Measurements from ENCODE around the gene BCAP29. TPM values are rescaled to one million over a fixed set of nuclear protein-coding genes. Genes with fewer than 3 reads are reported as not detected.
A peak's percentile ranks its signal among the peaks of the same experiment; 100 is the strongest.

BCAP29 gene
- total RNA-seq, 6 experiments from 2014 or later = 70.7 to 92.2 (median 89.0) TPM

GRCh38 chr7:107584716-107585115 lies 4.7 kb downstream of the BCAP29 start:
- Mint-ChIP-seq H3K4me1 (ENCODE audit: low read depth) (peaks cover 25% of the 10 kb centered on the region), H3K4me3 (no peak overlapping the region), H3K27ac (no peak overlapping the region; the same call in 1 of the 2 replicates), H3K27me3 (ENCODE audit: insufficient read depth) (peaks cover 2% of the 10 kb centered on the region; the same call in 1 of the 2 replicates), H3K9me3 (no peaks in the 10 kb centered on the region), H3K36me3 (ENCODE audit: low read depth) (peaks cover 31% of the 10 kb centered on the region)
- no peak for DNase-seq
- TF ChIP-seq CTCF (IDR thresholded peaks at IDR 0.05) = no peak

GRCh38 chr7:107588529-107589130 lies 8.6 kb downstream of the BCAP29 start:
- Mint-ChIP-seq H3K36me3 (ENCODE audit: low read depth) (peaks cover 40% of the 10 kb centered on the region), H3K9me3 (no peaks in the 10 kb centered on the region)

GRCh38 chr7:107591421-107591820 lies 11.4 kb downstream of the BCAP29 start:
- peaks cover 40% of the 10 kb centered on the region for H3K36me3 Mint-ChIP-seq (ENCODE audit: low read depth)
- H3K4me3 Mint-ChIP-seq = peak overlapping the region; percentile 24; the same call in 1 of the 2 replicates
- DNase-seq = no peak
- H3K9me3 Mint-ChIP-seq = no peaks in the 10 kb centered on the region
- peaks cover 66% of the 10 kb centered on the region for H3K4me1 Mint-ChIP-seq (ENCODE audit: low read depth)
- H3K27me3 Mint-ChIP-seq (ENCODE audit: insufficient read depth) = no peaks in the 10 kb centered on the region
- no peak for TF ChIP-seq CTCF (IDR thresholded peaks at IDR 0.05)
- peak overlapping the region; percentile 79 for H3K27ac Mint-ChIP-seq

More at GRCh38 chr7:107588529-107589130, 8.6 kb downstream of the BCAP29 start:
- TF ChIP-seq CTCF (IDR thresholded peaks at IDR 0.05) = no peak
- Mint-ChIP-seq H3K4me1 (ENCODE audit: low read depth) (peaks cover 38% of the 10 kb centered on the region), H3K27ac (no peak overlapping the region), H3K27me3 (ENCODE audit: insufficient read depth) (no peaks in the 10 kb centered on the region), H3K4me3 (no peak overlapping the region)
- DNase-seq = no peak

- peak; percentile 75 for DNase-seq
- TF ChIP-seq CTCF (IDR thresholded peaks at IDR 0.05) = peak; percentile 37
- peak overlapping the region; percentile 79 for H3K27ac Mint-ChIP-seq
These were observed 12.4 kb downstream of the BCAP29 start for GRCh38 chr7:107592361-107593024.

GRCh38 chr7:107593025-107593410 lies 13.0 kb downstream of the BCAP29 start:
- Mint-ChIP-seq H3K9me3 (no peaks in the 10 kb centered on the region), H3K36me3 (ENCODE audit: low read depth) (peaks cover 53% of the 10 kb centered on the region), H3K27ac (peak overlapping the region; percentile 79), H3K4me3 (0 out of 2 replicates have a peak overlapping the region, but pooled peaks have one; percentile 28), H3K4me1 (ENCODE audit: low read depth) (peaks cover 76% of the 10 kb centered on the region), H3K27me3 (ENCODE audit: insufficient read depth) (no peaks in the 10 kb centered on the region)
- DNase-seq = no peak
- TF ChIP-seq CTCF (IDR thresholded peaks at IDR 0.05) = no peak

More at GRCh38 chr7:107592361-107593024, 12.4 kb downstream of the BCAP29 start:
- Mint-ChIP-seq H3K27me3 (ENCODE audit: insufficient read depth) (no peaks in the 10 kb centered on the region), H3K4me3 (peak overlapping the region; percentile 67), H3K9me3 (no peaks in the 10 kb centered on the region), H3K36me3 (ENCODE audit: low read depth) (peaks cover 51% of the 10 kb centered on the region), H3K4me1 (ENCODE audit: low read depth) (peaks cover 76% of the 10 kb centered on the region)
